Astrocyte (in vitro differentiated cells and primary cell): ENCODE results near the gene SPPL3.

Source experiments
- CTCF ChIP-seq: IDR thresholded peaks from 2 replicates; pipeline ENCODE4 v1.5.1; 2011; ENCODE audit warnings: low read depth, mild to moderate bottlenecking, inconsistent platforms, low read length, moderate library complexity; ENCODE audit not compliant: insufficient read depth
- EZH2 ChIP-seq: IDR thresholded peaks from 2 replicates; pipeline ENCODE4 v1.6.1; 2012; ENCODE audit warnings: mild to moderate bottlenecking, low read length, inconsistent platforms; ENCODE audit not compliant: insufficient read depth

GRCh38 chr12:120939523-120939922, 35.4 kb upstream of the SPPL3 start:
- TF ChIP-seq CTCF = no peak
- TF ChIP-seq EZH2 = no peak
